HG03565 (cell line): ENCODE measurements around the gene MMS19.

Experiments
- ATAC-seq: cut with Tn5 transposase; IDR thresholded peaks from one replicate; pipeline ENCODE4 v1.9.1; 2021; ENCODE audit warnings: mild to moderate bottlenecking, moderate library complexity; ENCODE audit not compliant: unreplicated experiment

MMS19 gene

GRCh38 chr10:97465982-97466381 lies 32.2 kb downstream of the MMS19 start:
- ATAC-seq, result no peak

GRCh38 chr10:97464226-97464625 lies 34.0 kb downstream of the MMS19 start:
- no peak for ATAC-seq

- no peak for ATAC-seq
Observed at GRCh38 chr10:97463363-97464132, 34.7 kb downstream of the MMS19 start.

GRCh38 chr10:97462309-97462708 lies 35.9 kb downstream of the MMS19 start:
- no peak for ATAC-seq

- ATAC-seq, result no peak
Observed at GRCh38 chr10:97459933-97460332, 38.3 kb downstream of the MMS19 start.

GRCh38 chr10:97459111-97459510 lies 39.1 kb downstream of the MMS19 start:
- no peak for ATAC-seq

GRCh38 chr10:97456686-97457065 lies 41.5 kb downstream of the MMS19 start:
- ATAC-seq, result no peak

GRCh38 chr10:97456034-97456685 lies 42.1 kb downstream of the MMS19 start:
- ATAC-seq, result no peak

- ATAC-seq, result no peak
Observed at GRCh38 chr10:97454330-97455036, 43.7 kb downstream of the MMS19 start.

- no peak for ATAC-seq
Observed at GRCh38 chr10:97452352-97452751, 45.9 kb downstream of the MMS19 start.

GRCh38 chr10:97451605-97452004 lies 46.6 kb downstream of the MMS19 start:
- ATAC-seq, result no peak

GRCh38 chr10:97450828-97451227 lies 47.4 kb downstream of the MMS19 start:
- ATAC-seq, result no peak

GRCh38 chr10:97445722-97446639 lies 52.2 kb downstream of the MMS19 start, which contains the start of the genes EXOSC1 and ZDHHC16:
Gene EXOSC1, minus strand, starts transcription at chr10:97446006. Its CDS starts 21 bp downstream, at chr10:97445985.
Gene ZDHHC16, plus strand, starts transcription at chr10:97446175. Its CDS starts 5,501 bp downstream, at chr10:97451676.
- ATAC-seq, result peak; percentile 94

GRCh38 chr10:97445357-97445721 lies 52.9 kb downstream of the MMS19 start:
- ATAC-seq, result no peak

GRCh38 chr10:97444212-97444611 lies 54.0 kb downstream of the MMS19 start:
- no peak for ATAC-seq

- ATAC-seq, result no peak
Observed at GRCh38 chr10:97442277-97442676, 55.9 kb downstream of the MMS19 start.

- no peak for ATAC-seq
Observed at GRCh38 chr10:97435211-97435610, 63.0 kb downstream of the MMS19 start.

GRCh38 chr10:97434557-97434956 lies 63.7 kb downstream of the MMS19 start:
- no peak for ATAC-seq

GRCh38 chr10:97434055-97434454 lies 64.2 kb downstream of the MMS19 start:
- ATAC-seq, result no peak

GRCh38 chr10:97428572-97428981 lies 69.6 kb downstream of the MMS19 start:
- ATAC-seq, result no peak
